SU-DHL-6 (cell line): ENCODE data around the gene KIZ.

Source experiments
- H2AFZ ChIP-seq: fragments of 200-600 bp; sonication (generic); 2 replicates; pipeline ENCODE4 v1.6.1; 2014; ENCODE audit warnings: low read depth, mild to moderate bottlenecking, moderate library complexity, mixed read lengths, antibody characterized with exemption, low read length; ENCODE audit not compliant: severe bottlenecking
- H3F3A ChIP-seq: fragments of 200-600 bp; shearing (Covaris generic); 2 replicates; pipeline ENCODE4 v1.6.0; 2016; ENCODE audit warnings: antibody characterized with exemption, mild to moderate bottlenecking; ENCODE audit not compliant: insufficient read depth
- H3K27ac ChIP-seq: fragments of 200-600 bp; sonication (generic); 2 replicates; pipeline ENCODE4 v1.5.1; 2016; ENCODE audit warnings: low read depth, mild to moderate bottlenecking, low read length, moderate library complexity, mixed read lengths
- H3K27me3 ChIP-seq: fragments of 200-600 bp; sonication (generic), shearing (Covaris generic); 2 replicates; pipeline ENCODE4 v1.6.0; 2014; ENCODE audit warnings: mild to moderate bottlenecking, low read length
- H3K36me3 ChIP-seq: fragments of 200-600 bp; sonication (generic); 2 replicates; pipeline ENCODE4 v1.6.1; 2014; ENCODE audit warnings: mild to moderate bottlenecking, low read length, mixed read lengths
- H3K4me2 ChIP-seq: fragments of 300-600, 200-600 bp; shearing (Covaris generic), sonication (generic); 2 replicates; pipeline ENCODE4 v1.6.0; 2014; ENCODE audit warnings: low read length, low read depth, mild to moderate bottlenecking; ENCODE audit not compliant: poor library complexity, severe bottlenecking
- H3K4me3 ChIP-seq: fragments of 200-600 bp; sonication (generic); 2 replicates; pipeline ENCODE4 v1.5.1; 2014; ENCODE audit warnings: antibody characterized with exemption, low read length, mild to moderate bottlenecking, mixed read lengths; ENCODE audit not compliant: insufficient read depth, poor library complexity, severe bottlenecking
- H3K79me2 ChIP-seq: fragments of 200-600 bp; sonication (generic); 2 replicates; pipeline ENCODE4 v1.6.1; 2014; ENCODE audit warnings: mild to moderate bottlenecking, low read length, moderate library complexity; ENCODE audit not compliant: insufficient read depth
- H3K9ac ChIP-seq: fragments of 200-600 bp; sonication (generic); 2 replicates; pipeline ENCODE4 v1.7.0; 2014; ENCODE audit warnings: mild to moderate bottlenecking, low read length
- H3K9me2 ChIP-seq: fragments of 200-600 bp; sonication (generic); replicated peaks from 2 replicates; pipeline ENCODE4 v1.6.1; 2014; ENCODE audit warnings: low read length; ENCODE audit not compliant: insufficient read depth
- H3K9me3 ChIP-seq: fragments of 200-600 bp; sonication (generic); 2 replicates; pipeline ENCODE4 v1.6.1; 2014; ENCODE audit warnings: low read length, mixed read lengths; ENCODE audit not compliant: insufficient read depth
- H4K20me1 ChIP-seq: fragments of 200-600 bp; sonication (generic); 2 replicates; pipeline ENCODE4 v1.6.1; 2014; ENCODE audit warnings: low read depth, mild to moderate bottlenecking, antibody characterized with exemption, low read length, moderate library complexity, mixed read lengths
- EZH2phosphoT487 ChIP-seq: fragments of 200-600 bp; sonication (generic), shearing (Covaris generic); conservative IDR thresholded peaks from 2 replicates; pipeline ENCODE4 v1.6.1; 2018; ENCODE audit warnings: mild to moderate bottlenecking, antibody characterized with exemption, low read length, moderate library complexity, mixed read lengths
- TF ChIP-seq, protein P1 (sequence below): fragments of 200-600 bp; sonication (generic); IDR thresholded peaks from one replicate; pipeline ENCODE4 v1.5.1; 2017; ENCODE audit warnings: antibody characterized with exemption, mild to moderate bottlenecking, low read length, moderate library complexity; ENCODE audit not compliant: insufficient read depth, poor library complexity, severe bottlenecking

The KIZ gene

DNA sequence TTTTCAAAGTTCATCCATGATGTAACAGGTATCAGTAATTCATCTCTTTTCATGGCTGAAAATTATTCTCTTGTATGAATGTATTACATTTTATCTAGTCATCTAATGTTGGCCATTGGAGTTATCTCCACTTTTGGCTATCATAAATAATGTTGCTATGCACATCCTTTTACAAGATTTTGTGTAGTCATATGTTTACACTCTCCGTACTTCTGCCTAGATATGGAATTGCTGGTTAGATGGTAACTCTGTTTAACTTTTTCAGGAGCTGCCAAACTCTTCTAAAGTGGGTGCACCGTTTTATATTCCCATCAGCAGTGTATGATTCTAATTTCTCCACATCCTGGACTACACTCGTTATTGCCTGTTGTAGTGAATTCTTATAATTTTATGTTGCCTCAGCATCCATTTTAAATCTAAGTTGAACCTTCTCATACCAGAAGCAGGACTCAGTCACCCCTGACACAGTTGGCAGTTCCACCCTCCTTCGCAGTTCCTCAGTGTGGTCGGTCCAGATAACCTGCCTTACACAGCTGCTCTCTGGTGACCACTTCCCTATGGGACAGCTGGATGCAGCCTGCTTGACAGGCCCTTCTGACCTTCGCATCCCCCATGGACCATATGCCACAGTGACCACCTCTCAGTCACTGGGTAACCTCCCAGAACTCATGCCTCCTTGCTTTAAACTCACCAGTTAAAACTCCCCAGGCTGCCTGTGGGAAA is 33.9 kb downstream of the KIZ start:
- H3K4me2 ChIP-seq, result no peak overlapping the region
- H2AFZ ChIP-seq, result no peak overlapping the region
- no peaks in the 10 kb centered on the region for H3K79me2 ChIP-seq
- H4K20me1 ChIP-seq, result no peaks in the 10 kb centered on the region
- H3K9me2 ChIP-seq, result no peaks in the 10 kb centered on the region
- no peak overlapping the region for H3K4me3 ChIP-seq
- H3K9me3 ChIP-seq, result no peaks in the 10 kb centered on the region
- no peak for TF ChIP-seq EZH2phosphoT487
- TF ChIP-seq, protein P1, sequence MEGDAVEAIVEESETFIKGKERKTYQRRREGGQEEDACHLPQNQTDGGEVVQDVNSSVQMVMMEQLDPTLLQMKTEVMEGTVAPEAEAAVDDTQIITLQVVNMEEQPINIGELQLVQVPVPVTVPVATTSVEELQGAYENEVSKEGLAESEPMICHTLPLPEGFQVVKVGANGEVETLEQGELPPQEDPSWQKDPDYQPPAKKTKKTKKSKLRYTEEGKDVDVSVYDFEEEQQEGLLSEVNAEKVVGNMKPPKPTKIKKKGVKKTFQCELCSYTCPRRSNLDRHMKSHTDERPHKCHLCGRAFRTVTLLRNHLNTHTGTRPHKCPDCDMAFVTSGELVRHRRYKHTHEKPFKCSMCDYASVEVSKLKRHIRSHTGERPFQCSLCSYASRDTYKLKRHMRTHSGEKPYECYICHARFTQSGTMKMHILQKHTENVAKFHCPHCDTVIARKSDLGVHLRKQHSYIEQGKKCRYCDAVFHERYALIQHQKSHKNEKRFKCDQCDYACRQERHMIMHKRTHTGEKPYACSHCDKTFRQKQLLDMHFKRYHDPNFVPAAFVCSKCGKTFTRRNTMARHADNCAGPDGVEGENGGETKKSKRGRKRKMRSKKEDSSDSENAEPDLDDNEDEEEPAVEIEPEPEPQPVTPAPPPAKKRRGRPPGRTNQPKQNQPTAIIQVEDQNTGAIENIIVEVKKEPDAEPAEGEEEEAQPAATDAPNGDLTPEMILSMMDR, result no peak
- no peaks in the 10 kb centered on the region for H3F3A ChIP-seq
- no peak overlapping the region for H3K9ac ChIP-seq
- H3K36me3 ChIP-seq, result no peaks in the 10 kb centered on the region
- H3K27me3 ChIP-seq, result no peaks in the 10 kb centered on the region
- no peak overlapping the region for H3K27ac ChIP-seq

DNA sequence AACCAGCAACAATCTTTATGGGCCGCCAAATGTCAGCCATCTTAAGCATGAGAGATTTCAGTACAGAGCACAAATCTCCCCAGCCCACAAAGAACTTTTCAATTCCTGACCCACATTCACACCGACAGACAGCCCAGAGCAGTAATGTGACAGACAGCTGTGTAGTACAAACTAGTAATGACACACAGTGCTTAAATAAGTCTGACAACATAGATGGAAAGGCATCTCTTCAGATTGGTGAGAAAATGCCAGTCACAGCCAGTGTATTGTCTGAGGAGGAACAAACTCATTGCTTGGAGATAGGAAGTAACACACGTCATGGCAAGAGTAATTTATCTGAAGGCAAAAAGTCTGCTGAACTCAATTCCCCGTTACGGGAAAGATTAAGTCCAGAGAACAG is 36.0 kb downstream of the KIZ start:
- Histone ChIP-seq H3K27me3 (no peaks in the 10 kb centered on the region), H3K4me3 (no peak overlapping the region), H3K27ac (no peak overlapping the region), H3K9me3 (no peaks in the 10 kb centered on the region), H3K9me2 (no peaks in the 10 kb centered on the region), H3K79me2 (no peaks in the 10 kb centered on the region), H3K36me3 (no peaks in the 10 kb centered on the region), H3K9ac (no peak overlapping the region), H3F3A (no peaks in the 10 kb centered on the region), H4K20me1 (no peaks in the 10 kb centered on the region), H3K4me2 (no peak overlapping the region), H2AFZ (no peak overlapping the region)
- TF ChIP-seq EZH2phosphoT487, result no peak
- TF ChIP-seq, protein P1, result no peak

- Histone ChIP-seq H3K4me3 (no peak overlapping the region), H2AFZ (no peak overlapping the region), H3K9me3 (no peaks in the 10 kb centered on the region), H3K27me3 (no peaks in the 10 kb centered on the region), H3F3A (no peaks in the 10 kb centered on the region), H3K9ac (no peak overlapping the region), H3K27ac (no peak overlapping the region), H3K4me2 (no peak overlapping the region), H3K36me3 (no peaks in the 10 kb centered on the region), H4K20me1 (no peaks in the 10 kb centered on the region), H3K79me2 (no peaks in the 10 kb centered on the region), H3K9me2 (no peaks in the 10 kb centered on the region)
- TF ChIP-seq, protein P1, result no peak
- no peak for TF ChIP-seq EZH2phosphoT487
Measured at GRCh38 chr20:21162631-21163030, 36.7 kb downstream of the KIZ start.
